Measurements from ENCODE around the gene TADA1.
A peak's percentile ranks its signal among the peaks of the same experiment; 100 is the strongest.
"Not testable (repeated sequence)": the region's sequence is repeated elsewhere in the genome, so short reads cannot be mapped to it uniquely, and the experiment has no call there.

Gene TADA1

GRCh38 chr1:166843322-166843721, 32.7 kb downstream of the TADA1 start:
- no peak for FAIRE-seq

- no peak for FAIRE-seq
Measured at GRCh38 chr1:166840309-166841274, 35.5 kb downstream of the TADA1 start.

DNA sequence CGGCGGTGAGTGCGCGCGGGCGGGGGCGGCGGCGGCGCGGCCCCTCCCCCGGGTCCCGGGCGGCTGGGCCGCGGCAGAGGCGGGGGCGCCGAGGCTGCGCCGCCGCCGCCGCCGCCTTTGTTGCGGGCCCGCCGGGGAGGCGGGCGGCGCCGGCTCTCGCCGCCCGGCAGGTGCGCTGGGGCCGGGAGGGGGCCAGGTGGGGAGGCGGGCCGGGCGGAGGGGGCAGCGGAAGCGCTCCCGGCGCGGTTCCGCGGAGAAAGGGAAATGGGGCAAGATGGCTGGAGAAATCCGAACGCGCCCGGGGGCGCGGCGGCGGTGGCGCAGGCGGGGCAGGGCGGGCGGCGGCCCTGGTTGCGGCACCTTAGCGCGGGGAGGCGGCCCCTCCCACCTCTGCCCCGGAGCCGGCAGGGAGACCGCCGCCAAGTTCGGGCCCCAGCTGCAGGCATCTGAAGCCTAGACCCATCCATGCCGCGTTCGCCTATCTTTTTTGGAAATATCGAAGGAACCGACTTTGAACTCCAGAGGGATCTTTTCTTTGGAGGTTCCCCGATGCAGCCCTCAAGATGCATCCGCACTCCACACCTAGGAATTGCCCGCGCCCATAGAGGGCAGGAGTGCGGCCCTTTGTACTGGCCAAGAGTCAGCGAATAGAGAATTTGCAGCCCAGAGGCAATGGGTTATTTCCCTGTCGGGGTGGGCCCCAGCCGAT, 36.3 kb downstream of the TADA1 start:
- FAIRE-seq = no peak

DNA sequence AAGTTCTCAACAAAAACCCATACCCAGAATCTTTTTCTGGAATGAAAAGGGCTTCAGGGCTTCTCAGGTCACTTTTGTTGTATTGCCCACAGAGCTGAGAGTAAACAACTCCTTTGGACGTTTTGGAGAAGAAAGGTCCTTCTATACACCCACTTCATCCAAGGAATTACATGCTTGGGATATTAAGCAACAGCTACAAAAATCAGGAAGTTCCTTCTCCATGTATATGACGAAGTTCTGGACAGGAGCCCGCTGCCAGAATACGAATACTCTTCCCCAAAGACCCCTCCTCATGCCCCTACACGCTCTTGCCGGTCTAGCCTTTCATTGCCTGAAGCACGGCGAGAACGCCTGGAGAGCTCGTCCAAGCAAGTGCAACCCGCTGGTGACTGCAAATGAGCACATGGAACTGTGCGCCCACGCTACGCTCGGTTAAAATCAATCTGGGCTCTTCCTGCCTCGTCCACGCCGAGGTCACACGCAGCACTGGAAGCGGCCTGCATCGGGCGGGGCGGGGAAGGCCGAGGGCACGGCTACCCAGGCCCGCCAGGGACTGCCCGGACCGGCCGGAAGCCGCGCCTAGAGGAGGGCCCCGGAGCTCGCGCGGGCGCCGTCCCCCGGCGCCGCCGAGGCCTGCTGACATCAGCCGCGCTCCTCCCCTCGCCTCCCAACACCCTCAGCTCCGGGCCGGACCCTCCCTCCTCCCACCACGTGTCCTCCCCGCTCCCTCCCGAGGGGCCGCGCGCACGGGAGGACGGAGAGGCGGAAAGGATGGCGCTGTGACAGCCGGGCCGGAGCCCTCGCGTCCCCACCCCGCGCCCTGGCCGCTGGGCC, 37.1 kb downstream of the TADA1 start, which contains the start of gene POGK:
Gene POGK, plus strand, starts transcription at position 710 of the 834 bp plus-strand sequence. CDS start 1,482 bp downstream, outside the sequence.
- no peak for FAIRE-seq

GRCh38 chr1:166836733-166837132, 39.3 kb downstream of the TADA1 start:
- FAIRE-seq = no peak

DNA sequence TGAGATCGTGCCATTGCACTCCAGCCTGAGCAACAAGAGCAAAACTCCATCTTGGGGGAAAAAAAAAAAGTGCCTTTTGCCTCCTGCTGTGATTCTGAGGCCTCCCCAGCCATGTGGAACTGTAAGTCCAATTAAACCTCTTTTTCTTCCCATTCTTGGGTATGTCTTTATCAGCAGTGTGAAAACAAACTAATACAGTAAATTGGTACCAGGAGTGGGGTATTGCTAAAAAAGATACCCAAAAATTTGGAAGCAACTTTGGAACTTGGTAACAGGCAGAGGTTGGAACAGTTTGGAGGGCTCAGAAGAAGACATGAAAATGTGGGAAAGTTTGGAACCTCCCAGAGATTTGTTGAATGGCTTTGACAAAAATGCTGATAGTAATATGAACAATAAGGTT, 46.3 kb downstream of the TADA1 start:
- not testable (repeated sequence) for FAIRE-seq

- no peak for FAIRE-seq
Measured at GRCh38 chr1:166827426-166827825, 48.6 kb downstream of the TADA1 start.

DNA sequence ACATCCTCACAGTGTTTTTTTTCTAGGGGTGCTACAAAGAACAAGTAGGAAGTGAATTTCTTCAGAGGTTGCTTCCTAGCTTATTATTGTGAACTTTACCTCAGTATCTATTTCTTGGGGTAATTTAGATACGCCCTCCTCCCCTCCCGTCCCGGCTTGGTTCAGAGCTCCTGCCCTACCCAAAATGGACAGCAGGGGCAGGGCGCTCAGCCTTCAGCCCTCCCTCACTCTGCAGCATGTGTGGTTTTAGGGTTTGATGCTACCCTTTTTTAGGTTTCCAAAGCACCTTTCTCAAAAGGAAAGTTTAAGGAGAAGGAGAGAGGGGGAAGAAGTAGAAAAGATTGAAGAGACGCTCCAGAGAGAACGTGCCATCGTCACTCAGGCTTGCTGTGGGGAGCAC, 53.7 kb downstream of the TADA1 start:
- no peak for FAIRE-seq

DNA sequence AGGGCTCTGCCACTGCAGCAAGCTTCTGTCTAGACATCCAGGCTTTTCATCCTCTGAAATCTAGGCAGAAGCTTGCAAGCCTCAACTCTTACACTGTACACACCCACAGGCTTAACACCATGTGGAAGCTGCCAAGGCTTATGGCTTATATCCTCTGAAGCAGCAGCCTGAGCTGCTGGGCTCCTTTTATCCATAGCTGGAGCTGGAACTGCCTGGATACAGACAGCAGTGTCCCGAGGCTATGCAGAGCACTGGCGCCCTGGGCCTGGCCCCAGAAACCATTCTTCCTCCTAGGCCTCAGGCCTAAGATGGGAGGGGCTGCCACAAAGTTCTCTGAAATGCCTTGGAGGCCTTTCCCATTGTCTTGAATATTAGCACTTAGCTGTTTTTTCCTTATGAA, 56.1 kb downstream of the TADA1 start:
- FAIRE-seq = no peak

DNA sequence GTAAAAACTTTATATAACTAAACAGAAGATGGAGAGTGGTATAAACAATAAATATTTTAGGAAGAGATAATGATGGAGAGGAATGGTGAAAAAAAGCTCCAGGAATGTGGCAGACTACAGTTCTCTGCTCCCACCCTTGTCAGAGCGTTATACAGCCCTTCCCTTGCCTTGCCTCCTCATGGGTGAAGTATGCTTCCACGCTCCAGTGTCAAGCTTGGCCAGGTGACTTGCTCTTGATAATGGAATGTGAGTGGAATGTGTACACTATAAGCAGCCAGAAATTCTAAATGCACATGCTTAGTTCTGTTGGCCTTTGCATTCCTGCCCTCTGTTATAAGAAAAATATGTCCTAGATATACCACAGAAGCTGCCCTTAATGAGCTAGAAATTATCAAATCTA, 61.5 kb downstream of the TADA1 start:
- FAIRE-seq = no peak

DNA sequence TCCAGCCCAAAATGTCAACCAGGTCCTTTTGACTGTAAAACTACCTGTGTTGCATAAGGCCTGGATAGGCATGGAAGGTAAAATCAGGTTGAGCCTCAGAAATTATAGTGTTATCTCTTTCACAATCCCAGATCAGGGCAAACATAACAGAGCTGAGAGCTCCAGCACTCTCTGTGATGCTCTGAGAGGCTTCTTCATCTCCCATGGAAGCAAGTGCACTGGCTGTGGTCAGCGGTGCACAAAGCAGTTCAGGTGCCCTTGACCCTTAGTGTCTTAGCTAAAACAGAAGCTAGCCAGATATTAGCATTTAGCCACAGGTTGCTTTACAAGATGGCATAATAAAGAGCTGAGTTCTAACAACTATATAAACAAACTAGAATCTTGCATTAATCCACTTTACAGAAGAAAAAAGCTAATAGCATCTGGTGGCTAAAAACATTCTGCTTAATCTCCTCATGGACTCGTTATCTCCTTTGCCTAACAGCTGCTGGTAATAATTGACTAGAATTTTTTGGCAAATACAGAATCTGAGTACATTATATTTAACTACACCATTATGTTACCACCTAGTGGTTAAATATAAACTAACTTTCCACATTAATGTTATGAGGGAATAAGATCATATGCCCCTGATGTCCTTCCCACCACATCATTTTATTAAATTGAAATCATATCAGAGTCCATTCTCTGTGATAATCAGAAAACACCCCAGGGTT, 62.4 kb downstream of the TADA1 start:
- FAIRE-seq = peak; percentile 99

DNA sequence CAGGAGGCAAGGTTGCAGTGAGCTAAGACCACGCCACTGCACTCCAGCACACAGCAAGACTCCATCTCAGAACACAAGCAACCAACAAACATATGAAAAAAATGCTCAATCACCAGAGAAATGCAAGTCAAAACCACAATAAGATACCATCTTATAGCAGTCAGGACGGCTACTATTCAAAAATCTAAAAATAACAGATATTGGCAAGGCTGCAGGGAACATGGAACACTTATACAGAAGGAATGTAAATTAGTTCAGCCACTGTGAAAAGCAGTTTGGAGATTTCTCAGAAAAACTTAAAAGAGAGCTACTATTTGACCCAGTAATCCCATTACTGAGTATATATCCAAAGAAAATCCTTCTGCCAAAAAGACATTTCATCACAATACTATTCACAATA, 64.4 kb downstream of the TADA1 start:
- FAIRE-seq = no peak

DNA sequence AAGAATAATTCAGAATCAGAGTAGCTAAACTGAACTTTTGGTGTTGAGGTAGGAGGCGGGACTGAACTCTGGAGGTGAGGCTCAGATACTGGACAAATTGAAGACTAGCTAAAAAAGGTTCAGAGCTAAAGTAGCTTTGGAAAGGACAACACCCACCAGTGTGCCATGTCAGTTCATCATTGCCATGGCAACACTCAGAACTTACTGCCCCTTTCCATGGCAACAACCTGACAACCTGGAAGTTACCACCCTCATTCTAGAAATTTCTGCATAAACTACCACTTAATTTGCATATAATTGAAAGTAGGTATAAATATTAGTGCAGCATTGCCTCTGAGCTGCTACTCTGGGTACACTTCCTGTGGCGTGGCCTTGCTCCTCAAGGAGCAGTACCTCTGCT, 67.1 kb downstream of the TADA1 start:
- no peak for FAIRE-seq

Measured in islet of Langerhans (tissue), 1 donor.